ELR (cell line): ENCODE measurements around the gene POLE.
"Not testable (repeated sequence)": the region's sequence is repeated elsewhere in the genome, so short reads cannot be mapped to it uniquely, and the experiment has no call there.

Source experiments
- DNase-seq: peaks from one replicate; pipeline ENCODE4 v3.0.0-alpha.2; 2015; ENCODE audit warnings: low read depth

Gene POLE

DNA sequence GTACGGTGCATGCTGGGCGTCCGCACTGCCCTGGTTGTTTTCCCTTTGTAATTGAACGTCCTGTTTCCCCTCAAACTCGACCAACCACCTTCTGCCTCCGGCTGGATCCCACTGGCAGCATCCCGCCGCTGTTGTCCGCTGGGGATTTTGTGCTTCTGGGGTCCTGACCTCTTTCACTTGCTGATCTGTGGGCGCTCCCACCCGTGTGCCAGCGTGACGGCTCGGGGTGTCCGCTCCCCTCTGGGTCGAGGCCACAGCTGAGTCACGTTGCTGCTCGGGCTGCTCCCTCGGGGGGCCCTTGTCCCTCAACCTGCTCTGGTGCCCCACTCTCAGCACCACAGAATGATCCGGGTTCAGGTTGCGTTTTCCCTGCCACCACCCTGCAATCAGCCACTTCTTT, 31.5 kb upstream of the POLE start:
- no peak for DNase-seq

- peak; percentile 33 for DNase-seq
Measured at GRCh38 chr12:132717531-132718387, 30.6 kb upstream of the POLE start.

GRCh38 chr12:132717011-132717410, 29.9 kb upstream of the POLE start:
- DNase-seq = no peak

- no peak for DNase-seq
Measured at GRCh38 chr12:132716356-132716755, 29.2 kb upstream of the POLE start.

GRCh38 chr12:132715874-132716273, 28.7 kb upstream of the POLE start:
- DNase-seq = no peak

DNA sequence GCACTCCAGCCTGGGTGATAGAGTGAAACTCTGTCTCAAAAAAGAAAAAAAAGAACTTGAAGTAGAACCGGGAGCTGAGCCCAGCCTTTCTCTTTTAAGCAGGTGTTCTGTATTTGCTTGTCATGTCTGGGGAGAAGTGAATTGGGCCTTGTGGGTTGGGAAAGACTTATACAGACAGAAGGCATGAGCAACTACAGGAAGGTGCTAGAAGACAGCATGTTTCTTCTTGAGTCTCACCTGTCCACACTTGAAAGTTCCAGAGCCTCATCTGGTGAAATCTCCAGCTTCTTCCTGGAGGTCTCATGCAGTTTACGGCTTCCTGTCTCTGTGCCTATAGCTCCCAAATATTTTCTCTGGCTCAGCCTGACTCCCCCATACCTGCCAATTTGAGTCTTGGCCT, 26.0 kb upstream of the POLE start:
- DNase-seq = no peak

GRCh38 chr12:132711080-132711843, 24.1 kb upstream of the POLE start:
- peak; percentile 51 for DNase-seq

GRCh38 chr12:132710405-132711079, 23.4 kb upstream of the POLE start, which contains the start of gene PGAM5:
PGAM5 (plus strand) TSS chr12:132710842; CDS start chr12:132710877, 35 bp downstream.
- peak; percentile 85 for DNase-seq

DNA sequence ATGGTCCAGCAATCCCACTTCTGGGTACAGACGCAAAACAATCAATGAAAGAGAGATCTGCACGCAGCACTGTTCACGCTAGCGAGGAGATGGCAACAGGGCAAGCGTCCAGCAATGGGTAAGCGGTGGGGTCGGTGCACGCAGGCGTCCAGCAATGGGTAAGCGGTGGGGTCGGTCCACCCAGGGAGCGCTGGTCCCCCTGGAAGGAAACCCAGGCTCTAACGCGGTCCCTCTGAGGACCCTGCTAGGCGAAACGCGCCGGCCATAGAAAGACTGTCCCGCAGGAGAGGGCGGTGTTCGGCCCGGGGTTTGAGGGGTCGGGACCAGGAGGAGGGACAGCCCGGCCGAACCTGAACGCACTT, 22.9 kb upstream of the POLE start:
- no peak for DNase-seq

DNA sequence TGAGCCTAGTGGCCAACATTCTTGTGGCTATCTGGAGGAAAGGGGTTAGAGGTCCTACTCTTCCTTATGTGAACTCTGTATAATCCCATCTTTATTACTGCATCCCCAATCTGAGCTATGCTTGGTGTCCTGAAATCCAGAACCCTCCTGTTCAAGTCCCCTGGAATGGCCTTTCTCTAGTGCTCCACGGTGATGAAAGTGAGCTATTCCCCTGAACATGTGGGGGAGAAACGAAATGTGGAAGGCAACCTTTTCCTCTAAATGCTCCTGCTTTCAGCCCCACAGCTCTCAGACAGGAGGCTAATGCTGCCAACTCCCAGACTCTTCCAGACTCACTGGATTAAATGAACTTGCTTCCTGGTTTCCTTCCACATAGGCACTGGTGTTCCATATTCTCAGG, 21.0 kb upstream of the POLE start:
- no peak for DNase-seq

DNA sequence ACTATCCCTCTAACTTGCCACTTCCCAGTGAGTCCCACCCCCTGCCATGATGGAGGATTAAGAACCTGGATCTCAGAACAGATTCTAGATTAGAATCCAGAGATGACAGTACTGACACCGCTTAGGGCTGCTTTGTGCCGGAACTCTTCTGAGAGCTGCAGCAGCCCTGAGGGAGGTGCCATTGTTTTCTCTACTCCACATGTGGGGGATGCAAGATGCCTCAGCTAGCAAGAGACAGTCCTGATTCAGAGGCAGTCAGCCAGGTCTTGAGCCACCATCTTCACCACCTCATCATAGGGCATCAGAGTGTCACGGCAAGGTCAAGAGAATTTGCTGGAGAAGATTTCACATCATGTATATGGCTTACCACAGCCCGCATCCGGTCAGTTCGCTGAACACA, 20.1 kb upstream of the POLE start:
- DNase-seq = no peak

GRCh38 chr12:132703641-132704040, 16.5 kb upstream of the POLE start:
- no peak for DNase-seq

DNA sequence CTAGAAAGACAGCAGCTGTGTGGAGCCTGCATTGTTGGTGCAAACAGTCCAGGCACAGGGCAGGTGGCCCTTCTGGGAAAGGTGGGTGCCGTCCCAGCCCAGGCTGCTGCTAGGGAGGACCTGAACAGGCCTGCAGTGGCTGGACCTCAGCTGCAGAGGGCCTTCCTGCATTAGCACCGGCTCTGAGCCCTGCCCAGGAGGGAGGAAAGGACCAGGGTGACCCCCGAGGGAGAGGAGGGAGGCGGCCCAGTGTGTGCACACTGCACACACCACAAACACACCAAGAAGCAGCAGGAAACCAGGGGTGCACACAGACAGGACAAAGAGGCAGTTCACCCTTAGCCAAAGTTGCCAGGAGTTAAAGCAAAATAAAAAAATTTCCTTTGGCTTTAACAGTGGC, 15.5 kb upstream of the POLE start:
- no peak for DNase-seq

DNA sequence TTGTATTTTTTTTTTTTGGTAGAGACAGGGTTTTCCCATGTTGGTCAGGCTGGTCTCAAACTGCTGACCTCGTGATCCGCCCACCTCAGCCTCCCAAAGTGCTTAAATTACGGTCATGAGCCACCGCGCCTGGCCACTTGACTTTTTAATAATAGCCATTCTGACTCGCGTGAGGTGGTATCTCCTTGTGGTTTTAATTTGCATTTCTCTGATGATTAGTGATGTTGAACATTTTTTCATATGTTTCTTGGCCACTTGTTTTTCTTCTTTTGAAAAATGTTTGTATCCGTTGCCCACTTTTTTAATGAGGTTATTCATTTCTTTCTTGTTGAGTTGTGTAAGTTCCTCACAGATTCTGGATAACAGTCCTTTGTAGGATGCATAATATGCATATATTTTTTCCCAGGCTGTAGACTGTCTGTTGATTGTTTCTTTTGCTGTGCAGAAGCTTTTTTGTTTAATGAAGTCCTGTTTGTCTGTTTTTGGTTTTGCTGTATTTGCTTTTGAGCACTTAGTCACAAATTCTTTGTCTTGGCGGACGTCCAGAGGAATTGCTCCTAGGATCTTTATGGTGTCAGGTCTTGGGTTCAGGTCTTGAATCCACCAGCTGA, 13.2 kb upstream of the POLE start:
- peak; percentile 32 for DNase-seq

GRCh38 chr12:132698341-132698740, 11.2 kb upstream of the POLE start:
- DNase-seq = no peak

- DNase-seq = no peak
Measured at GRCh38 chr12:132695431-132695830, 8.3 kb upstream of the POLE start.

- not testable (repeated sequence) for DNase-seq
Measured at GRCh38 chr12:132694888-132695287, 7.7 kb upstream of the POLE start.

DNA sequence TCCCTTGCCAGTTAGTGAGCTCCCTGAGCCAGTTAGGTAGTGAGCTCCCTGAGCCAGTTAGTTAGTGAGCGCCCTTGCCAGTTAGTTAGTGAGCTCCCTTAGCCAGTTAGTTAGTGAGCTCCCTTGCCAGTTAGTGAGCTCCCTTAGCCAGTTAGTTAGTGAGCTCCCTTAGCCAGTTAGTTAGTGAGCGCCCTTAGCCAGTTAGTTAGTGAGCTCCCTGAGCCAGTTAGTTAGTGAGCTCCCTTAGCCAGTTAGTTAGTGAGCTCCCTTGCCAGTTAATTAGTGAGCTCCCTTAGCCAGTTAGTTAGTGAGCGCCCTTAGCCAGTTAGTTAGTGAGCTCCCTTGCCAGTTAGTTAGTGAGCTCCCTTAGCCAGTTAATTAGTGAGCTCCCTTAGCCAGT, 4.9 kb upstream of the POLE start:
- DNase-seq = not testable (repeated sequence)

- no peak for DNase-seq
Measured at GRCh38 chr12:132690112-132690511, 3.0 kb upstream of the POLE start.

DNA sequence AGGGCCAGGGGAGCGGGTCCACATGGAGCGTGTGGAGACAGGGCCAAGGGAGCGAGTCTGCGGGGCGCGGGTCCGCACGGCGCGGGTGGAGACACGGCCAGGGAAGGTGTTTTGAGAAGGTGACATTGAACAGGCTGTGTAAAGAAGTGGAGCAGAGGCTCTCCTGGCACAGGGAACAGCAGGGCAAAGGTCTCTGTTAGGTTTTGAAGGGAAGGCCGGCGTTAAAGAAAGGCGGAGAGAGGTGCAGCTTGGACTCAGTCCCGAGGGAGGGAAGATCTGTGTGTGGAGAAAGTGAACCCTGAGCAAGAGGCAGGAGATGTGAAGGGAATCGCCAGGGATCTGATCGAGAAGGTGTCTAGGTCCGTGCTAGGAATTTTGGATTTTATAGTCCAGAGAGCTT, 2.1 kb upstream of the POLE start:
- no peak for DNase-seq

DNA sequence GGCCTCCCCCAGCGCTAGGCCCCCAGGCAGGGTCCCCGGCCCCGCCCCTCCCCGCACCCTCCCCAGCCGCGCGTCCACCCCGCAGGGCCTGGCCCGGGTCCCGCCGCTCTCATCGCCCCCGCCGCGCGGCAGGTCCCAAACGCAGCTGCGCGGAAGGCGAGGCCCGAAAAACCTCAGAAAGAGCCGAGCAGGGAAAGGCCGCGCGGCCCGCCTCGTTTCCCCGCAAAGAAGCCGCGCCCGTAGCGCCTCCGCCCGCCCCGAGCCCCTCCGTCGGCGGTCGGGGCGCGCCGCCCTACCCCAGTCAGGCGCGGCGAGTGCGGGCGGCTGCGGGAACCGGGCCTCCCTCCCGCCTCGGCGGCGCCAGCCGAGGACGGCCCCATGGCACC, 324 bp downstream of the POLE start:
- DNase-seq = peak; percentile 42

DNA sequence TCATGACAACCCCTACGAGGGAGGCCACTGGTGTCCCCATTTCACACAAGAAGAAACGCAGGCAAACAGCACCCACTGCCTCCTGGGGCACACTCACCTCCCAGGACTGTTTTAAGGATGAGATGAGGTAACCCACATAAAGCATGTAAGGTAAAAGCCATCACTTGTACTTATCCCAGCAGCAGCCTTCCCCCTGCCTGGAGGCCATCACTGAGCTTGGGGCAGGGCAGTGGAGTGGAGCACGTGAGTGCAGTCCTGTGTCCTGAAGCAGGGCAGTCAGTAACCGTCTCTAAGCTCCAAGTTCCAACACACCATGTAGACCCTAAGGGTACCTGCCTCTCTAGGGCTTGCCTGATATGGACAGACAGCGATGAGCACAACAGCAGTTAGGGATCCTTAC, 1.7 kb downstream of the POLE start:
- DNase-seq = no peak
